ENCODE measurements around the gene SYCP2L.
"Not testable (repeated sequence)": the region's sequence is repeated elsewhere in the genome, so short reads cannot be mapped to it uniquely, and the experiment has no call there.

The SYCP2L gene

DNA sequence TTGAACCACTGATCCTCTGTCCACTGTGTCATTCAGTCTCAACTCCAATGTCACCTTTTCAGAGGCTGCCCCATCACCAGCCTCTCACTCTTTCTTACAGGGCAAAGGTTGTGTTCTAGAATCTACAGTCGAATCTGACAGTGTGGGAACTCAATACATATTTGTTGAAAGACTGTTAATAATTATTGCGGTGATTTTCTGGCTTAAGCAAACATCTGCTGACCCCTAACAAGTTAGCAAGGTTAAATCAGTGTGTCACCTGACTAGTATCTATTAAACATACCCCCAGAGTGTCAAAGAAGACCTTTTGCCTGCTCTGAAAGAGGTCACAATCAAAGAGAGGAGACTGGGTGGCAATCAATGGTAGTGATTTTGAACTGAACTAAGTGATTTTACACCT, 115.3 kb downstream of the SYCP2L start:
- Histone ChIP-seq H3F3A (ENCODE audit: insufficient read depth, low read length) (no peaks in the 10 kb centered on the region), H3K79me2 (ENCODE audit: low read length) (no peaks in the 10 kb centered on the region), H3K4me1 (ENCODE audit: low read length) (no peaks in the 10 kb centered on the region), H3K36me3 (replicated peaks; ENCODE audit: insufficient read depth, low read length) (no peaks in the 10 kb centered on the region), H4K20me1 (ENCODE audit: insufficient read depth, low read length) (no peaks in the 10 kb centered on the region), H3K27me3 (replicated peaks; ENCODE audit: insufficient read depth, low read length) (no peaks in the 10 kb centered on the region), H3K9me2 (replicated peaks; ENCODE audit: insufficient read depth, low read length) (no peaks in the 10 kb centered on the region), H3K9ac (ENCODE audit: low read length) (no peak overlapping the region), H3K27ac (ENCODE audit: low read length) (no peak overlapping the region), H3K4me2 (ENCODE audit: low read depth, low read length) (no peak overlapping the region), H3K4me3 (ENCODE audit: low read length) (no peak overlapping the region), H2AFZ (ENCODE audit: low read length) (no peak overlapping the region), H3K9me3 (replicated peaks; ENCODE audit: insufficient read depth, low read length) (no peaks in the 10 kb centered on the region)
- no peak for DNase-seq
- TF ChIP-seq EZH2phosphoT487 (IDR thresholded peaks at IDR 0.05; ENCODE audit: low read length), result no peak
- no peak for TF ChIP-seq EZH2 (optimal IDR thresholded peaks at IDR 0.05; ENCODE audit: low read depth, low read length)
- TF ChIP-seq, protein P1, sequence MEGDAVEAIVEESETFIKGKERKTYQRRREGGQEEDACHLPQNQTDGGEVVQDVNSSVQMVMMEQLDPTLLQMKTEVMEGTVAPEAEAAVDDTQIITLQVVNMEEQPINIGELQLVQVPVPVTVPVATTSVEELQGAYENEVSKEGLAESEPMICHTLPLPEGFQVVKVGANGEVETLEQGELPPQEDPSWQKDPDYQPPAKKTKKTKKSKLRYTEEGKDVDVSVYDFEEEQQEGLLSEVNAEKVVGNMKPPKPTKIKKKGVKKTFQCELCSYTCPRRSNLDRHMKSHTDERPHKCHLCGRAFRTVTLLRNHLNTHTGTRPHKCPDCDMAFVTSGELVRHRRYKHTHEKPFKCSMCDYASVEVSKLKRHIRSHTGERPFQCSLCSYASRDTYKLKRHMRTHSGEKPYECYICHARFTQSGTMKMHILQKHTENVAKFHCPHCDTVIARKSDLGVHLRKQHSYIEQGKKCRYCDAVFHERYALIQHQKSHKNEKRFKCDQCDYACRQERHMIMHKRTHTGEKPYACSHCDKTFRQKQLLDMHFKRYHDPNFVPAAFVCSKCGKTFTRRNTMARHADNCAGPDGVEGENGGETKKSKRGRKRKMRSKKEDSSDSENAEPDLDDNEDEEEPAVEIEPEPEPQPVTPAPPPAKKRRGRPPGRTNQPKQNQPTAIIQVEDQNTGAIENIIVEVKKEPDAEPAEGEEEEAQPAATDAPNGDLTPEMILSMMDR (IDR thresholded peaks at IDR 0.05; ENCODE audit: low read length), result no peak

- H4K20me1 ChIP-seq (ENCODE audit: insufficient read depth, low read length); H3K4me3 ChIP-seq (ENCODE audit: low read length); H3K79me2 ChIP-seq (ENCODE audit: low read length); H3F3A ChIP-seq (ENCODE audit: insufficient read depth, low read length); DNase-seq; H3K9me2 ChIP-seq (replicated peaks; ENCODE audit: insufficient read depth, low read length); H3K9ac ChIP-seq (ENCODE audit: low read length); H3K27me3 ChIP-seq (replicated peaks; ENCODE audit: insufficient read depth, low read length); H3K4me2 ChIP-seq (ENCODE audit: low read depth, low read length); H3K27ac ChIP-seq (ENCODE audit: low read length); H3K4me1 ChIP-seq (ENCODE audit: low read length); H3K9me3 ChIP-seq (replicated peaks; ENCODE audit: insufficient read depth, low read length); H3K36me3 ChIP-seq (replicated peaks; ENCODE audit: insufficient read depth, low read length); H2AFZ ChIP-seq (ENCODE audit: low read length): not testable (repeated sequence)
Measured at GRCh38 chr6:11003297-11003696, 116.4 kb downstream of the SYCP2L start.

GRCh38 chr6:11006061-11006460, 119.2 kb downstream of the SYCP2L start:
- Histone ChIP-seq H4K20me1 (ENCODE audit: insufficient read depth, low read length) (no peaks in the 10 kb centered on the region), H3K27ac (ENCODE audit: low read length) (no peak overlapping the region), H3K9ac (ENCODE audit: low read length) (no peak overlapping the region), H3K9me3 (replicated peaks; ENCODE audit: insufficient read depth, low read length) (no peaks in the 10 kb centered on the region), H3K9me2 (replicated peaks; ENCODE audit: insufficient read depth, low read length) (no peaks in the 10 kb centered on the region), H2AFZ (ENCODE audit: low read length) (no peak overlapping the region), H3F3A (ENCODE audit: insufficient read depth, low read length) (0 out of 2 replicates have a peak, but pooled peaks cover 9% of the 10 kb centered on the region), H3K4me3 (ENCODE audit: low read length) (no peak overlapping the region), H3K4me2 (ENCODE audit: low read depth, low read length) (no peak overlapping the region), H3K4me1 (ENCODE audit: low read length) (peaks cover 22% of the 10 kb centered on the region), H3K27me3 (replicated peaks; ENCODE audit: insufficient read depth, low read length) (no peaks in the 10 kb centered on the region), H3K79me2 (ENCODE audit: low read length) (no peaks in the 10 kb centered on the region), H3K36me3 (replicated peaks; ENCODE audit: insufficient read depth, low read length) (no peaks in the 10 kb centered on the region)
- no peak for TF ChIP-seq EZH2 (optimal IDR thresholded peaks at IDR 0.05; ENCODE audit: low read depth, low read length)
- no peak for DNase-seq

- Histone ChIP-seq H3K9me2 (replicated peaks; ENCODE audit: insufficient read depth, low read length) (no peaks in the 10 kb centered on the region), H3K4me2 (ENCODE audit: low read depth, low read length) (peak overlapping the region; percentile 38; the same call in 1 of the 2 replicates), H3K79me2 (ENCODE audit: low read length) (no peaks in the 10 kb centered on the region), H3F3A (ENCODE audit: insufficient read depth, low read length) (0 out of 2 replicates have a peak, but pooled peaks cover 9% of the 10 kb centered on the region), H3K27me3 (replicated peaks; ENCODE audit: insufficient read depth, low read length) (no peaks in the 10 kb centered on the region), H3K4me1 (ENCODE audit: low read length) (peaks cover 22% of the 10 kb centered on the region), H4K20me1 (ENCODE audit: insufficient read depth, low read length) (no peaks in the 10 kb centered on the region), H3K4me3 (ENCODE audit: low read length) (no peak overlapping the region), H3K27ac (ENCODE audit: low read length) (no peak overlapping the region), H2AFZ (ENCODE audit: low read length) (no peak overlapping the region), H3K9ac (ENCODE audit: low read length) (no peak overlapping the region), H3K36me3 (replicated peaks; ENCODE audit: insufficient read depth, low read length) (no peaks in the 10 kb centered on the region), H3K9me3 (replicated peaks; ENCODE audit: insufficient read depth, low read length) (no peaks in the 10 kb centered on the region)
- no peak for DNase-seq
- TF ChIP-seq, protein P1 (IDR thresholded peaks at IDR 0.05; ENCODE audit: low read length), result no peak
- TF ChIP-seq EZH2 (optimal IDR thresholded peaks at IDR 0.05; ENCODE audit: low read depth, low read length), result no peak
- no peak for TF ChIP-seq EZH2phosphoT487 (IDR thresholded peaks at IDR 0.05; ENCODE audit: low read length)
Measured at GRCh38 chr6:11007715-11008608, 121.1 kb downstream of the SYCP2L start.

Data from MM.1S (cell line).